Measurements from ENCODE around the gene OR8G1.
"Not testable (repeated sequence)": the region's sequence is repeated elsewhere in the genome, so short reads cannot be mapped to it uniquely, and the experiment has no call there.

The OR8G1 gene, protein sequence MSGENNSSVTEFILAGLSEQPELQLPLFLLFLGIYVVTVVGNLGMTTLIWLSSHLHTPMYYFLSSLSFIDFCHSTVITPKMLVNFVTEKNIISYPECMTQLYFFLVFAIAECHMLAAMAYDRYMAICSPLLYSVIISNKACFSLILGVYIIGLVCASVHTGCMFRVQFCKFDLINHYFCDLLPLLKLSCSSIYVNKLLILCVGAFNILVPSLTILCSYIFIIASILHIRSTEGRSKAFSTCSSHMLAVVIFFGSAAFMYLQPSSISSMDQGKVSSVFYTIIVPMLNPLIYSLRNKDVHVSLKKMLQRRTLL

DNA sequence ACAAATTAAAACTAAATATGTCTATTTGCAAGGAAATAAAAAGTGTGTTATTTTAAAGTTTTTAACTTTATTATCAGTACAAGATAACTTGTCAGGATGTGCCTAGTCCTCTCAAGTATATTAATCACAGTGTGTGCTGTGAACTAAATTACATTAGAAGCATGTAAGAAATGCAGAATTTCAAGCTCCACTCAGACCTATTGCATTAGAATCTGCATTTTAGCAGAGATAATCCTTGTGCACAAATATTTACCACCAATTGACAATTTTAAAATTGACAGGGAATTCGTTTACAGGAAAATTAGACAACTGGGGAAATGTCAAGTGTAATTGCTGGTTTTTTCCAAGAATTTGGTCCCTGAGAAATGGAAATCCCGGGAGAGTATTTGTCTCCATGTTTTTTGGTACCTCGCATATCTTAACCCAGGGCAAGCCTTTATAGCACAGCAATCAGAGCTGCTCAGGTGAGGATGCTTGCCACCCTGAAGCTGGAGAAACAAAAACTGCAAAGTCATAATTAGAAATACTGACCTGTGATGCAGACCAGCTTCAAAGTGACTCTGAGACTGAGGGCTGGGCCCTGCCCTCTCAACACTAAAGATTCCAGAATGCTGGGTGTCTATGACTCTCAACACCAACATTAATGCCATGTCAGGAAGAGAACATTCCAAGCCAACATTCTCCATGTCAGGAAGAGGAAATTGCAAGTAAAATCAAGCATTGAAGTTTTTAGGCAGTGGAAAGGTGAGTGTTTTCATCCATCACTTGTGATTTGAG, at the start of gene OR8G1:
OR8G1 (plus strand) TSS at position 475 of the 777 bp plus-strand sequence. CDS start 8,581 bp downstream, outside the sequence.
- no peak for DNase-seq

DNA sequence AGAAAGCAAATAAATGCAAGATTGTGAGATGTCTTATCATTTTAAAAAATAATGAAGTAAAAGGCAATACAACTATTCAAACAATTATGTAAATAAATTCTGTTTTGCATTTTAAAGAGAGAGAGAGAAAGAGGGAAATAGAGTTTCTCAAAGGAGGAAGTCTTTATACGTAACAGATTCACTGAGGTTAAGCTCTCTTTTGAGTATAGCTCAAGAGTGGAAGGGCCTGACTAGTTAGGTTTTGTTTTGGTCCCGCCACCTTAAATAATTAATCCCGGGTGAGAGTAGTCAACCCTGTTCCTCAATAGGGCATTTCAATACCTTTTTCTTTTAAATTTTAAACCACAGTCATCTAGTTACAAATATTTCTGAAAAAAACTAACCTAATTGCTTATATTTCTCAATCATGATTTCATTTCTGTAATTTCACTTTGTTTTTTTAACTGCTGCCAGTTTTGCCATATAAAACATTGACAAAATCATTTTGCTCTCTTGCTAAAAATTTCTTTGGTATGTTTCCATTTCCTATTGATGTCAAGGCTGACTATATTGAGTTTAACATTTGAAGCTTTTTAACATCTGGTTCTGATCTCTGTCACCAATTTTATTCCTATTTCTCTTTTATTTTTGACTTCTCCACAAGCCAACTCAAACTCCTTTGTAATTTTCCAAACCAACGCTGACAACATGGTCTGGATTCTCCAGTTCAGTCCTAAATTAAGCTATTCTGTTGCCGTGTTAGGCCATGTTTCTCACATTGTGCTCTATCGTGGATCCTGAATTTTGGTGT, 47.5 kb upstream of the OR8G1 start:
- no peak for DNase-seq

GRCh38 chr11:124194293-124195188, 46.4 kb upstream of the OR8G1 start:
- no peak for DNase-seq

DNA sequence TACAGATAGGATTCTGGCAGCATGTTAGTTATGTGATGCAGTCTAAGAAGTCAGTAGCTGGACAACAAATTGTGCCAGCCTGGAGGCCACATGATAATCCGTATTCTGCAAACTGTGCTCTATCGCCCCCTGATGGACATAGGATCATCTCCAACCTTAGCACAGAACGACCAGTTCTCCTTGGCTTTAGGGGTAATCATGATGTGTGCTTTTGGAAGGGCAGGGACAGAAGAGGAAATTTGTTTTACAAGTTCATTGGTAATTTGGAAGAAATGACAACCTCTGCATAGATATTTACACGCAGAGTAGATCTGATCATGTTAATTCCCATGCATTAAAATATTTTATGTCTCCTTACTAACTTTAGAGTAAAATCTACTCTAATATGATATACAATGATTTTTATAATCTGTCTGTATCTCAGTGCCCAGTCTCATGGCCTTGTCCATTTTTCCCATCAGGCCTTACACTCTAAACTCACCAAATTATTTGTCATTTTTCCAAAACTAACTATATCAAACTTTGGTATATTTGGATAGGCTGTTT, 45.6 kb upstream of the OR8G1 start:
- DNase-seq: peak; percentile 27

GRCh38 chr11:124197999-124198398, 42.9 kb upstream of the OR8G1 start:
- no peak for DNase-seq

DNA sequence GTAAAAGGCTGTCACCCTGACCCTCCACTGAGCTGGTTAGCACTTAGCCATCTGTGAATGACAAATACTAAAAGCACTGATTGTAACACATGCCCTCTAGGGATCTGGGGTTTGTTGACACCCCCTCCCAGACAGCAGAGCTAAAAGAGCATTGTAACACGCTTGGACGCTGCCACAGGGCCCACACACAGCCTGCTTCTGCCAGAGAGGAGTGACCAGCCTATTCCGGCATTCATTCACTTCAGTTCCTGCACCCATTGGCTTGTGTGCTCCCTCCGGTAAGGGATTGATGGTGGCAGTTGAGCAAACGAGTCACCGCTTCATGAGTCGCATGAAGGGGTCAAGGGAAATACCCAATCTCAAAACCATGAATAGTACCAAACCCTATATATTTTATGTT, 42.0 kb upstream of the OR8G1 start:
- no peak for DNase-seq

- no peak for DNase-seq
These were observed 41.2 kb upstream of the OR8G1 start for GRCh38 chr11:124199702-124200101.

DNA sequence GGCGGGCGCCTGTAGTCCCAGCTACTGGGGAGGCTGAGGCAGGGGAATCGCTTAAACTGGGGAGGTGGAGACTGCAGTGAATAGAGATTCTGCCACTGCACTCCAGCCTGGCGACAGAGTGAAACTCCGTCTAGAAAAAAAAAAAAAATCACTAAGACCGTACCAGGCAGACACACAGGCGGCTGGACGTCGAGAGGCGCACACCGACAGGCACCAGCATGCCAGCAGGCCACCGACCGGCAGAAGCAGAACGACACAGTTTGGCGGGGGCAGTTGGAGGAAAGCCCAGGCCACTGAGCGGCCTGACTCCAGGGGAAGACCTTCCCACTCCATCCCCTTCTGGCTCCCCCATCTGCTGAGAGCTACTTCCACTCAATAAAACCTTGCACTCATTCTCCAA, 40.2 kb upstream of the OR8G1 start:
- no peak for DNase-seq

- DNase-seq: no peak
These were observed 37.9 kb upstream of the OR8G1 start for GRCh38 chr11:124202951-124203350.

GRCh38 chr11:124204008-124204407, 36.9 kb upstream of the OR8G1 start:
- DNase-seq: no peak

GRCh38 chr11:124207102-124207792, 33.6 kb upstream of the OR8G1 start:
- DNase-seq: no peak

DNA sequence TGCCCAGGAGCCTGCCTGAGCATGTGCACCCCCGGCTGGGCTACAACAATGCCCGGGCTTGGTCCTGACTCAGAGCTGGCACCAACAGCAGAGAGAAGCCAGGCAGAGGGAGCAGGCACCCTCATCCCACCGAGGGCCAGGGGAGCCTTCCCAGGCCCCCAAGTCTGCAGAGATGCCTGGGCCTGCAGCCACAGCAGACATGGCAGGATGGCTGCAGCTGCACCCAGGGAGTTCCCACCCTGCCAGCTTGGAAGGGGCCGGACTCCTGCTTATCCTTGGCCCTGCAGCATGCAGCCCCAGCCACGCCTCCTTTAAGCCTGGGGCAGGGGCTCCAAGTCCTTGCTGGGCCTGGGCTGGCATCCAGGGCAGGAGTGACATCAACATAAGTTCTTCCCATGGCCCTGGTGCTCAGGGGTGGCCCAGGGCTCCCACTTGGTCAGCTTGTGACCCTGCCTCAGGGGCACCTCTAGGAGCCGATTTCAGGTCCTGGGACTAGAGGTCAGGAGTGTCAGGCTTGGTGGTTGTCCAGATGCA, 31.0 kb upstream of the OR8G1 start:
- DNase-seq: no peak

DNA sequence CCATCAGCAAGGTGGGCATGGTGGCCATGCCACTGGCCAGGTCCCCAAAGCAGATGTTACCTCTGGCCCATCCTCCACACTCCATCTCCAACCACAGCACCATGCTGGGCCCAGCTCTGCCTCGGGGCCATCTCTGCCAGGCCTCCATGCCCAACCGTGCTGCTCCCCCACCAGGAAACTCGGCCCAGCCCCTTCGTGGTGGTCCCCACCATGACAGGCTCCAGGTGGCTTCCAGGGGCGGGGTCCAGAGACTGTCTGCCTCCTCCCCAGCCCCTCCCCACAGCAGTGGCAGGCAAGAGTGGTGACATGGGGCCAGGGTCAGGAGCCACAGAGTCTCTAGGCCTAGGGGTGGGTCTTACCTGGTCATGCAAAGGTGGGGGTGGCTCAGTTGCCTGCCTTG, 30.5 kb upstream of the OR8G1 start:
- no peak for DNase-seq

DNA sequence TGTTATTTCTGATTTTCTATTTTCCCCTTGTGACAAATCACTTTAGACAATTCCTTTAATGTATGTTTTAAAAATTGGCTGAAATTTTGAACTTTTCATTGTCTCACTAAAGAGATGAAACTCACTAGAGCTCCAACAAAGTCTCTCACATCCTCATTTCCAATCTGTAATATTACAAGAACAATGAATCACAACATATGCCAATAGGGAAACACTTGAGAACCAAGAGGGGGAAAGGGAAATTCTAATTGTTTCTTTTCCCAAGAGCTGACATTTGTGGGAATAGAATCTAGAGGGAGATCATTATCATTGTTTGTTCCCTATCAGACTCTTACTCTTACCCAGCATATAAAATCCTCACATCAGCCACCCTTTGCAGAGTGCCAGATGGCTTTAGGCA, 29.6 kb upstream of the OR8G1 start:
- DNase-seq: no peak

- no peak for DNase-seq
These were observed 26.9 kb upstream of the OR8G1 start for GRCh38 chr11:124214027-124214426.

DNA sequence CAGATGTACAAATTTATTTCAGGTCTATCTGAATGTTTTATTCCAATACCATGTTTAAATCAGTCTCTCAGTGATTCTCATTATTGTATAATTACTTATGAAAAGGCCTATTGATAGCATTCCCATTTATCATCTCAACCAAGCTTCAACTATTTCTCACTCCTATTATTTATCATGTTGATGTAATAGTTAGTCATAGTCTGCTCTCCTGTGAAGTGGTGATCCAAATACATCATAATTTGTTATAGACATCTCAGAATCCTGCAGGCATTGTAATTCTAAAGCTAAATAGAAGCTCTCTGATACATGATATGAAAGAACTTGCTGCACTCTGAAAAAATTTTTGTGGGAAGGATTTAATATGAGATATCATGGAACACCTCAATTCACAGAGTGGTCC, 21.8 kb upstream of the OR8G1 start:
- no peak for DNase-seq

DNA sequence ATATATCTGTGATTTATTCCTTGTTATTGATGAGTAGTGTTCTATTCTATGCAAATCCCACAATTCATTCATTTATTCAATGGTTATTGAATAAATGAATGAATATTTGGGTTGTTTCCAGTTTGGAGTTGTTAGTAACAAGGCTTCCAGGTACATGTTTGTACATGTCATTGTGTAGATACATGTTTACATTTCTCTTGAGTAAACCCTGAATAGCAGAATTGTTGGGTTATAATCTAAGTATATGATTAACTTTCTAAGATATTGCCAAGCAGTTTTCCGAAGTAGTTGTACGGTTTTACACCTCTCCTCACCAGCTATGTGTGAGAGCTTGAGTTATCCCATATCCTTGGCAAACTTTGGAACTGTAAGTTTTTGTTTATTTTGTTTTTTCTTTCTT, 18.5 kb upstream of the OR8G1 start:
- DNase-seq: no peak

DNA sequence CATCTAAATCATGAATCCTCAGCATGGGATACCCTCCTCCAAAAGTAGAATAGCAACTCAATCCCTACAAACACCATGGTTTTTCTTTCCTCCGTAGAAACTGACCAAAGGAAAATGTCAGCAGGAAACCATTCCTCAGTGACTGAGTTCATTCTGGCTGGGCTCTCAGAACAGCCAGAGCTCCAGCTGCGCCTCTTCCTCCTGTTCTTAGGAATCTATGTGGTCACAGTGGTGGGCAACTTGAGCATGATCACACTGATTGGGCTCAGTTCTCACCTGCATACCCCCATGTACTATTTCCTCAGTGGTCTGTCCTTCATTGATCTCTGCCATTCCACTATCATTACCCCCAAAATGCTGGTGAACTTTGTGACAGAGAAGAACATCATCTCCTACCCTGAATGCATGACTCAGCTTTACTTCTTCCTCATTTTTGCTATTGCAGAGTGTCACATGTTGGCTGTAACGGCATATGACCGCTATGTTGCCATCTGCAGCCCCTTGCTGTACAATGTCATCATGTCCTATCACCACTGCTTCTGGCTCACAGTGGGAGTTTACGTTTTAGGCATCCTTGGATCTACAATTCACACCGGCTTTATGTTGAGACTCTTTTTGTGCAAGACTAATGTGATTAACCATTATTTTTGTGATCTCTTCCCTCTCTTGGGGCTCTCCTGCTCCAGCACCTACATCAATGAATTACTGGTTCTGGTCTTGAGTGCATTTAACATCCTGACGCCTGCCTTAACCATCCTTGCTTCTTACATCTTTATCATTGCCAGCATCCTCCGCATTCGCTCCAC, 16.1 kb upstream of the OR8G1 start:
- not testable (repeated sequence) for DNase-seq

- DNase-seq: no peak
These were observed 15.4 kb upstream of the OR8G1 start for GRCh38 chr11:124225471-124225870.

DNA sequence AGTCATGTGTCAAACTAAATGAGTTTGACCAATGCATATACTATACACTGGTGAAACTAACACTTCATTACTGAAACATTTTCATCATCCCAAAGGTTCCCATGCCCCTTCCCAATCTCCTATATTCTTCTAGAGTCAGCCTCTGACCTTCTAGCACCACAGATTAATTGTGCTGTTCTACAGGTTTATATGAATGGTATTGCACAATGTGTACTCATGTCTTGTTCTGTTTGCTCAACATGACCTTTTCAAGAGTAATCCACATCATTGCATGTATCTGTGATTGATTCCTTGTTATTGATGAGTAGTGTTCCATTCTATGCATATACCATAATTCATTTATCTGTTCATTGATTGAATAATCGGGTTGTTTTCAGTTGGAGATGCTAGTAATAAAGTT, 7.5 kb upstream of the OR8G1 start:
- no peak for DNase-seq
